Smooth muscle cell (in vitro differentiated cells): ENCODE data around the gene ZNF431. TPM values are rescaled to one million over a fixed set of nuclear protein-coding genes. Genes with fewer than 3 reads are reported as not detected.
A peak's percentile ranks its signal among the peaks of the same experiment; 100 is the strongest.

Experiments used
- DNase-seq: peaks from one replicate; lab custom pipeline; 2025; ENCODE audit not compliant: unreplicated experiment; lab: John Stamatoyannopoulos, UW
- H2AFZ ChIP-seq: fragments of 200-600 bp; sonication (generic); 2 replicates; pipeline ENCODE4 v1.6.0; 2016; ENCODE audit warnings: antibody characterized with exemption, low read depth, mild to moderate bottlenecking
- H3F3A ChIP-seq: fragments of 200-600 bp; sonication (generic); 2 replicates; pipeline ENCODE4 v1.6.0; 2017; ENCODE audit warnings: antibody characterized with exemption, low read depth
- H3K27ac ChIP-seq: fragments of 200-600 bp; sonication (generic); 2 replicates; pipeline ENCODE4 v1.5.1; 2016; ENCODE audit warnings: low read depth, mild to moderate bottlenecking
- H3K27me3 ChIP-seq: fragments of 200-600 bp; sonication (generic); 2 replicates; pipeline ENCODE4 v1.6.1; 2016; ENCODE audit warnings: low read depth, mild to moderate bottlenecking
- H3K36me3 ChIP-seq: fragments of 200-600 bp; sonication (generic); 2 replicates; pipeline ENCODE4 v1.5.1; 2016; ENCODE audit warnings: low read depth
- H3K4me1 ChIP-seq: fragments of 200-600 bp; sonication (generic); 2 replicates; pipeline ENCODE4 v1.5.1; 2016; ENCODE audit warnings: low read depth
- H3K4me2 ChIP-seq: fragments of 200-600 bp; sonication (generic); 2 replicates; pipeline ENCODE4 v1.6.0; 2016; ENCODE audit warnings: mild to moderate bottlenecking
- H3K4me3 ChIP-seq: fragments of 200-600 bp; sonication (generic); 2 replicates; pipeline ENCODE4 v1.5.1; 2016; ENCODE audit warnings: mild to moderate bottlenecking
- H3K79me2 ChIP-seq: fragments of 200-600 bp; sonication (generic); 2 replicates; pipeline ENCODE4 v1.6.0; 2016; ENCODE audit warnings: low read depth, mild to moderate bottlenecking
- H3K9ac ChIP-seq: fragments of 200-600 bp; sonication (generic); 2 replicates; pipeline ENCODE4 v1.6.0; 2016; ENCODE audit warnings: low read depth
- H3K9me3 ChIP-seq: fragments of 200-600 bp; sonication (generic); replicated peaks from 2 replicates; pipeline ENCODE4 v1.5.1; 2016; ENCODE audit warnings: low read depth
- H4K20me1 ChIP-seq: fragments of 200-600 bp; sonication (generic); 2 replicates; pipeline ENCODE4 v1.6.0; 2016; ENCODE audit warnings: low read depth
- CTCF ChIP-seq: fragments of 200-600 bp; sonication (generic); IDR thresholded peaks from 2 replicates; pipeline ENCODE4 v1.5.1; 2017; ENCODE audit warnings: borderline replicate concordance, mild to moderate bottlenecking, antibody characterized with exemption; ENCODE audit not compliant: insufficient read depth, poor library complexity, severe bottlenecking
- WGBS: methylation state at CpG from one replicate; pipeline ENCODE4 v1.1.7; 2016; ENCODE audit warnings: low lambda C conversion rate; 5-methylcytosine and 5-hydroxymethylcytosine counted together
- polyA plus RNA-seq: library from polyadenylated mRNA; unstranded; fragments of >200 nt; fragmentation: Nextera tagmentation; extraction: Ambion mirVana; gene quantifications from 2 replicates; pipeline ENCODE4 v1.2.1, GENCODE V29; 2016
- total RNA-seq: library from RNA; depleted of rRNA; stranded (reverse); fragments of >200 nt; gene quantifications from 2 replicates; pipeline ENCODE4 v1.2.3, GENCODE V29; 2014

The ZNF431 gene
- total and polyA plus RNA-seq, 2 experiments from 2014 or later = 5.2 to 14.7 TPM

- Histone ChIP-seq H3K79me2 (peaks cover 56% of the 10 kb centered on the region), H3K4me2 (no peak overlapping the region), H3K27me3 (no peaks in the 10 kb centered on the region), H2AFZ (no peak overlapping the region), H3K4me1 (no peaks in the 10 kb centered on the region), H3K4me3 (no peak overlapping the region), H3F3A (no peaks in the 10 kb centered on the region), H3K36me3 (peaks cover 9% of the 10 kb centered on the region), H3K9me3 (no peaks in the 10 kb centered on the region), H3K9ac (no peak overlapping the region), H4K20me1 (peaks cover 20% of the 10 kb centered on the region), H3K27ac (no peak overlapping the region)
- 97% methylated on average over 5 of the region's 5 CpGs for WGBS
- DNase-seq = no peak
- no peak for TF ChIP-seq CTCF
These were observed 22.7 kb downstream of the ZNF431 start for GRCh38 chr19:21164541-21164940.

GRCh38 chr19:21166436-21166835 lies 24.6 kb downstream of the ZNF431 start:
- no peak for TF ChIP-seq CTCF
- no peak overlapping the region for H2AFZ ChIP-seq
- no peaks in the 10 kb centered on the region for H3F3A ChIP-seq
- H3K27ac ChIP-seq = peak overlapping the region; percentile 63
- no peaks in the 10 kb centered on the region for H3K4me1 ChIP-seq
- H3K4me3 ChIP-seq = no peak overlapping the region
- peaks cover 13% of the 10 kb centered on the region for H3K36me3 ChIP-seq
- H3K9me3 ChIP-seq = no peaks in the 10 kb centered on the region
- H3K27me3 ChIP-seq = no peaks in the 10 kb centered on the region
- DNase-seq = no peak
- no peak overlapping the region for H3K9ac ChIP-seq
- H4K20me1 ChIP-seq = peaks cover 8% of the 10 kb centered on the region
- H3K4me2 ChIP-seq = no peak overlapping the region
- WGBS = 79% methylated on average over 2 of the region's 2 CpGs
- peaks cover 37% of the 10 kb centered on the region for H3K79me2 ChIP-seq

- Histone ChIP-seq H3K79me2 (no peaks in the 10 kb centered on the region), H3K4me2 (no peak overlapping the region), H3K9ac (no peak overlapping the region), H3K27me3 (no peaks in the 10 kb centered on the region), H4K20me1 (no peaks in the 10 kb centered on the region), H3K27ac (no peak overlapping the region), H3K9me3 (no peaks in the 10 kb centered on the region), H3F3A (no peaks in the 10 kb centered on the region), H2AFZ (no peak overlapping the region), H3K36me3 (no peaks in the 10 kb centered on the region), H3K4me1 (no peaks in the 10 kb centered on the region), H3K4me3 (no peak overlapping the region)
- DNase-seq = no peak
- TF ChIP-seq CTCF = no peak
- 79% methylated on average over 7 of the region's 7 CpGs for WGBS
These were observed 55.9 kb downstream of the ZNF431 start for GRCh38 chr19:21197590-21198295.

- no peaks in the 10 kb centered on the region for H3K27me3 ChIP-seq
- no peaks in the 10 kb centered on the region for H4K20me1 ChIP-seq
- H3F3A ChIP-seq = no peaks in the 10 kb centered on the region
- no peaks in the 10 kb centered on the region for H3K36me3 ChIP-seq
- H3K9me3 ChIP-seq = no peaks in the 10 kb centered on the region
- H2AFZ ChIP-seq = no peak overlapping the region
- H3K9ac ChIP-seq = no peak overlapping the region
- H3K4me1 ChIP-seq = no peaks in the 10 kb centered on the region
- H3K27ac ChIP-seq = no peak overlapping the region
- 47% methylated on average over 9 of the region's 9 CpGs for WGBS
- no peak for DNase-seq
- no peak overlapping the region for H3K4me3 ChIP-seq
- peak; percentile 60 for TF ChIP-seq CTCF
- H3K4me2 ChIP-seq = no peak overlapping the region
- H3K79me2 ChIP-seq = no peaks in the 10 kb centered on the region
These were observed 61.1 kb downstream of the ZNF431 start for GRCh38 chr19:21202865-21203494.
